Effector memory CD4-positive, alpha-beta T cell (primary cell): ENCODE measurements around the gene PIK3AP1.

ENCODE experiments used
- DNase-seq, 3 donors: peaks; one replicate each; pipeline ENCODE4 v3.0.0-alpha.2; 2020
- H3K27ac ChIP-seq: 2 replicates; pipeline ENCODE4 v1.7.0; 2013; ENCODE audit warnings: mild to moderate bottlenecking, low read length, moderate library complexity; ENCODE audit not compliant: insufficient read depth, poor library complexity, severe bottlenecking
- H3K27me3 ChIP-seq: replicated peaks from 2 replicates; pipeline ENCODE4 v1.7.0; 2013; ENCODE audit warnings: mild to moderate bottlenecking, low read length; ENCODE audit not compliant: insufficient read depth, control insufficient read depth, poor library complexity, severe bottlenecking
- H3K36me3 ChIP-seq: 2 replicates; pipeline ENCODE4 v1.7.0; 2013; ENCODE audit warnings: mild to moderate bottlenecking, low read length, moderate library complexity; ENCODE audit not compliant: control insufficient read depth, insufficient read depth
- H3K4me1 ChIP-seq: 2 replicates; pipeline ENCODE4 v1.7.0; 2013; ENCODE audit warnings: low read length, mild to moderate bottlenecking; ENCODE audit not compliant: control insufficient read depth, insufficient read depth, poor library complexity, severe bottlenecking
- H3K4me3 ChIP-seq: 2 replicates; pipeline ENCODE4 v1.7.0; 2013; ENCODE audit warnings: low read length, low read depth, mild to moderate bottlenecking; ENCODE audit not compliant: insufficient read depth, poor library complexity, severe bottlenecking
- H3K9me3 ChIP-seq: 2 replicates; pipeline ENCODE4 v1.7.0; 2013; ENCODE audit warnings: mild to moderate bottlenecking, low read length, moderate library complexity; ENCODE audit not compliant: control insufficient read depth

The PIK3AP1 gene

DNA sequence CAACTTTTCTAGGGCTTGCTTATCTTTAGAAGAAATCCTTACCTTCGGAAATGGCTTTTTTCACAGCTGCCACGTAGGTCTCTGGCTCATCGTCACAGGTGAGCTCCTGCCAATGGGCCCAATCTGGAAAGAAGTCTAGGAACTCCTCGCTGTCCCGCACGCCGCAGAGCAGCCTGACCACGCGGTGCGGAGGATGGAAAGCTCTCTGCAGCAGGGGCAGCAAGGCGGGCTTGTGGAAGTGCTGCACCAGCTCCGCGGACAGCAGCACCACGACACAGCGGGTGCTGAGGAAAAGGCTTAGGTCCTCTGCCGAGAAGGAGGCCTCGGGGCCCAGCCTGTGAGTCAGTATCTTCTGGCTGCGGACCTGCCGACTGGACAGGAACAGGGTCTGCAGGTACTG lies 10.8 kb downstream of the PIK3AP1 start:
- Histone ChIP-seq H3K4me1 (no peaks in the 10 kb centered on the region), H3K27ac (no peak overlapping the region)

GRCh38 chr10:96708996-96709395 lies 11.3 kb downstream of the PIK3AP1 start:
- Histone ChIP-seq H3K4me1 (no peaks in the 10 kb centered on the region), H3K27ac (no peak overlapping the region), H3K27me3 (no peaks in the 10 kb centered on the region), H3K4me3 (no peak overlapping the region), H3K36me3 (no peaks in the 10 kb centered on the region), H3K9me3 (no peaks in the 10 kb centered on the region)
- DNase-seq: no peak

More for the DNA sequence above, 10.8 kb downstream of the PIK3AP1 start:
- Histone ChIP-seq H3K36me3 (no peaks in the 10 kb centered on the region), H3K9me3 (no peaks in the 10 kb centered on the region), H3K4me3 (no peak overlapping the region), H3K27me3 (no peaks in the 10 kb centered on the region)
- no peak for DNase-seq

GRCh38 chr10:96708456-96708855 lies 11.9 kb downstream of the PIK3AP1 start:
- Histone ChIP-seq H3K4me1 (no peaks in the 10 kb centered on the region), H3K27ac (no peak overlapping the region), H3K27me3 (no peaks in the 10 kb centered on the region), H3K4me3 (no peak overlapping the region), H3K9me3 (no peaks in the 10 kb centered on the region), H3K36me3 (no peaks in the 10 kb centered on the region)
- DNase-seq: no peak

- Histone ChIP-seq H3K27me3 (no peaks in the 10 kb centered on the region), H3K4me1 (no peaks in the 10 kb centered on the region), H3K36me3 (no peaks in the 10 kb centered on the region), H3K4me3 (no peak overlapping the region), H3K9me3 (no peaks in the 10 kb centered on the region), H3K27ac (no peak overlapping the region)
- no peak for DNase-seq
Observed at GRCh38 chr10:96706331-96706853, 13.9 kb downstream of the PIK3AP1 start.

- H3K4me1 ChIP-seq: no peaks in the 10 kb centered on the region
- no peak for DNase-seq
Observed at GRCh38 chr10:96705134-96705533, 15.2 kb downstream of the PIK3AP1 start.

GRCh38 chr10:96704563-96704962 lies 15.8 kb downstream of the PIK3AP1 start:
- no peaks in the 10 kb centered on the region for H3K4me1 ChIP-seq
- no peaks in the 10 kb centered on the region for H3K36me3 ChIP-seq
- H3K27me3 ChIP-seq: no peaks in the 10 kb centered on the region
- H3K4me3 ChIP-seq: no peak overlapping the region
- no peak overlapping the region for H3K27ac ChIP-seq
- no peak for DNase-seq
- H3K9me3 ChIP-seq: no peaks in the 10 kb centered on the region

More at GRCh38 chr10:96705134-96705533, 15.2 kb downstream of the PIK3AP1 start:
- Histone ChIP-seq H3K9me3 (no peaks in the 10 kb centered on the region), H3K36me3 (no peaks in the 10 kb centered on the region), H3K4me3 (no peak overlapping the region), H3K27me3 (no peaks in the 10 kb centered on the region), H3K27ac (no peak overlapping the region)

DNA sequence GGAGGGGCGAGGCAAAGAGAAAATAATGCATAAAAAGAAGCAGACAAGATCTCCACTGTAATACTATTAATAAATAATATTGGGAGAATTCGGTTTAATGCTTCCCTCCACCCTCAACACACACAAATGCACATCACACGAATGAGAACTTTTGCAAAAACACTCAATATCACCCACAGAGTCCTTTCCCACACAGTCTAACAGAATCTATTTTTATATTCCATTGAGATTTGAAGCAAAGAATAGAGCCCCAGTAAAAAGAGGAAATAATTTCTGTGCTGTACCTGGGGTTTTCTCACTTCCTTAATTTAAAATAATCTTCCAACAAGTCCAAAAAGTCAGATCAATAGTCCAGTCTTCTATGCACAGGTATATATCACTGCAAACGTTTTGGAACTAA lies 17.0 kb downstream of the PIK3AP1 start:
- H3K9me3 ChIP-seq: no peaks in the 10 kb centered on the region
- no peaks in the 10 kb centered on the region for H3K27me3 ChIP-seq
- no peaks in the 10 kb centered on the region for H3K4me1 ChIP-seq
- no peak overlapping the region for H3K4me3 ChIP-seq
- H3K27ac ChIP-seq: no peak overlapping the region
- no peak for DNase-seq
- H3K36me3 ChIP-seq: no peaks in the 10 kb centered on the region

DNA sequence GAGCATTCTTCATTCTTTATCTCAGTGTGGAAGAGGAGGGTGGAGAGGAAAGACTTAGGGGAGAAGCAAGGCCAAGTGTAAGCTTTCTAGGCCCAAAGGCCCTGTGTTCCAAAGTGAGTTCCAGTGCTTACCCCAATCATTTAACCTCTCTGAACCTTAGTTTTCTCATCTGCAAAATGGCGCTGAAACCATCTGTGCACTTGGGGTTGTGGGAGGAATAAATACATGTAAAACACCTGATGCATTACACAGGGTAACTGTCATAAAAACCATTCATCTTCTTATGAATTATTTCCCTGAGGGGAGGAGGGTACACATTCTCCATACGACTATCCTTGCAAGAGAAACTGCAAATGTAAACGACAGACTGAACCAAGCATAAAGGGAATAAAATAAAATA lies 19.0 kb downstream of the PIK3AP1 start:
- DNase-seq: no peak
- no peak overlapping the region for H3K4me3 ChIP-seq
- H3K27ac ChIP-seq: no peak overlapping the region
- H3K36me3 ChIP-seq: no peaks in the 10 kb centered on the region
- no peaks in the 10 kb centered on the region for H3K4me1 ChIP-seq
- no peaks in the 10 kb centered on the region for H3K27me3 ChIP-seq
- H3K9me3 ChIP-seq: no peaks in the 10 kb centered on the region

GRCh38 chr10:96700374-96701099 lies 19.8 kb downstream of the PIK3AP1 start:
- Histone ChIP-seq H3K9me3 (no peaks in the 10 kb centered on the region), H3K4me1 (peaks cover 3% of the 10 kb centered on the region), H3K27ac (no peak overlapping the region), H3K4me3 (no peak overlapping the region), H3K36me3 (no peaks in the 10 kb centered on the region), H3K27me3 (no peaks in the 10 kb centered on the region)
- DNase-seq: no peak

DNA sequence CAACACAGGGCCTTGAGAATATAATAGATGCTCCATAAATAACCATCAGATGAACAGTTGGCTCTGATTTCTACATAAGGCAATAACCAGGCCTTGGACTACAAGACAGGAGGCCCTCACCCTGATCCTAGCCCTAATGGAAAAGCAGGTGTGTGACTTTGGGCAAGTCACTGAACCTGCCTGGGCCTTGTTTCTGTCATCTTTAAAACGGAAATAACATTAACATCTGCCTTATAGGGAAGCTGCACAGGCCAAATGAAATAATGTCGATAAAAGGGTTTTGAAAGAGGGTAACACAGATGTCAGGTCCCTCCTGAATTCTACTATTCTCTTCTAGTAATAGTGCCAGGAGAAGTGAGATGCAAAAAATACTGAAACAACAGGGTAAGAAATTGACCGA lies 20.7 kb downstream of the PIK3AP1 start:
- H3K4me3 ChIP-seq: no peak overlapping the region
- DNase-seq: no peak
- no peaks in the 10 kb centered on the region for H3K36me3 ChIP-seq
- no peaks in the 10 kb centered on the region for H3K27me3 ChIP-seq
- H3K4me1 ChIP-seq: peaks cover 7% of the 10 kb centered on the region
- no peaks in the 10 kb centered on the region for H3K9me3 ChIP-seq
- H3K27ac ChIP-seq: no peak overlapping the region
